NCI-H2196 treated with DMSO at 0.1 percent for 48 hours (cell line): ENCODE measurements around the gene CXCR3.

ENCODE experiments used
- DNase-seq: peaks from one replicate; lab custom pipeline; 2025; ENCODE audit not compliant: unreplicated experiment; lab: John Stamatoyannopoulos, UW

The CXCR3 gene

GRCh38 chrX:71637253-71637618 is 18.9 kb upstream of the CXCR3 start:
- DNase-seq = no peak

- DNase-seq = no peak
These were observed 18.3 kb upstream of the CXCR3 start for GRCh38 chrX:71636438-71637252.

- DNase-seq = no peak
These were observed 16.1 kb upstream of the CXCR3 start for GRCh38 chrX:71634366-71634765.

GRCh38 chrX:71632923-71633657 is 14.8 kb upstream of the CXCR3 start:
- DNase-seq = no peak

GRCh38 chrX:71629467-71629866 is 11.2 kb upstream of the CXCR3 start:
- DNase-seq = no peak

- DNase-seq = no peak
These were observed 9.5 kb upstream of the CXCR3 start for GRCh38 chrX:71627588-71628404.

GRCh38 chrX:71626576-71626975 is 8.3 kb upstream of the CXCR3 start:
- no peak for DNase-seq

GRCh38 chrX:71625471-71625870 is 7.2 kb upstream of the CXCR3 start:
- DNase-seq = no peak

- no peak for DNase-seq
These were observed 5.4 kb upstream of the CXCR3 start for GRCh38 chrX:71623714-71624113.

- peak; percentile 69 for DNase-seq
These were observed 4.5 kb upstream of the CXCR3 start for GRCh38 chrX:71622576-71623450.

- no peak for DNase-seq
These were observed 3.8 kb upstream of the CXCR3 start for GRCh38 chrX:71622032-71622575.

- DNase-seq = no peak
These were observed 3.3 kb upstream of the CXCR3 start for GRCh38 chrX:71621603-71622002.

GRCh38 chrX:71619986-71620385 is 1.7 kb upstream of the CXCR3 start:
- no peak for DNase-seq

- no peak for DNase-seq
These were observed 882 bp upstream of the CXCR3 start for GRCh38 chrX:71619193-71619592.

- no peak for DNase-seq
These were observed 476 bp upstream of the CXCR3 start for GRCh38 chrX:71618787-71619186.

- DNase-seq = no peak
These were observed 569 bp downstream of the CXCR3 start for GRCh38 chrX:71617742-71618141.

- DNase-seq = no peak
These were observed 1.4 kb downstream of the CXCR3 start for GRCh38 chrX:71616672-71617529.

- no peak for DNase-seq
These were observed 2.4 kb downstream of the CXCR3 start for GRCh38 chrX:71615954-71616353.

- DNase-seq = no peak
These were observed 3.3 kb downstream of the CXCR3 start for GRCh38 chrX:71615056-71615455.
